ENCODE measurements around the gene SERPINB7.

DNA sequence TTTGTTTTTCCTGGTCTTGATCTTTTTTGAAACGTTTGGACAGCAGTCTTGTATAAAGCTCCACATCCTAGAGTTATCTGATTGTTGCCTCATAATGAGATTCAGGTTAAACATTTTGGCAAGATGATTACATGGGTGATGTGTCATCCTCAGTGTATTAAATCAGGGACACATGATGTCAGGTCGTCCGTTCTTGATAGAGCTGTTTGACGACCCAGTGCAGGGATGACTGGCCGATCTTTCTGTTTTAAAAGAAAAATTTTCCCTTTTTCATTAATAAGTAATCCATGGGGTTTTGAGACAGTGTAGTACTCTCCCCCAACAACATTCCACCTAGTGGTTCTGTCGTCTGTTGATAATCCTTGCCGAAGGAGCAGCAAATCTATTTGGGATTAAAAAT lies 67.8 kb downstream of the SERPINB7 start:
- TF ChIP-seq, protein P1, sequence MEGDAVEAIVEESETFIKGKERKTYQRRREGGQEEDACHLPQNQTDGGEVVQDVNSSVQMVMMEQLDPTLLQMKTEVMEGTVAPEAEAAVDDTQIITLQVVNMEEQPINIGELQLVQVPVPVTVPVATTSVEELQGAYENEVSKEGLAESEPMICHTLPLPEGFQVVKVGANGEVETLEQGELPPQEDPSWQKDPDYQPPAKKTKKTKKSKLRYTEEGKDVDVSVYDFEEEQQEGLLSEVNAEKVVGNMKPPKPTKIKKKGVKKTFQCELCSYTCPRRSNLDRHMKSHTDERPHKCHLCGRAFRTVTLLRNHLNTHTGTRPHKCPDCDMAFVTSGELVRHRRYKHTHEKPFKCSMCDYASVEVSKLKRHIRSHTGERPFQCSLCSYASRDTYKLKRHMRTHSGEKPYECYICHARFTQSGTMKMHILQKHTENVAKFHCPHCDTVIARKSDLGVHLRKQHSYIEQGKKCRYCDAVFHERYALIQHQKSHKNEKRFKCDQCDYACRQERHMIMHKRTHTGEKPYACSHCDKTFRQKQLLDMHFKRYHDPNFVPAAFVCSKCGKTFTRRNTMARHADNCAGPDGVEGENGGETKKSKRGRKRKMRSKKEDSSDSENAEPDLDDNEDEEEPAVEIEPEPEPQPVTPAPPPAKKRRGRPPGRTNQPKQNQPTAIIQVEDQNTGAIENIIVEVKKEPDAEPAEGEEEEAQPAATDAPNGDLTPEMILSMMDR (IDR thresholded peaks at IDR 0.05 in 2 of 3, conservative IDR thresholded peaks at IDR 0.05 in 1 of 3; ENCODE audit: control insufficient read depth in 2 of 3, extremely low read depth in 1 of 3, insufficient read depth in 1 of 3, low read depth in 3 of 3, low read length in 3 of 3) = no peak
- TF ChIP-seq NFYA (IDR thresholded peaks at IDR 0.05; ENCODE audit: borderline replicate concordance, low read depth, low read length) = no peak
- no peak for TF ChIP-seq TCF3 (IDR thresholded peaks at IDR 0.05; ENCODE audit: borderline replicate concordance, insufficient read depth, low read depth, low read length)
- no peak for TF ChIP-seq NRF1 (conservative IDR thresholded peaks at IDR 0.05; ENCODE audit: low read depth, low read length)
- no peak for TF ChIP-seq POLR2A (IDR thresholded peaks at IDR 0.05; ENCODE audit: low read depth, low read length)
- TF ChIP-seq, protein P2, sequence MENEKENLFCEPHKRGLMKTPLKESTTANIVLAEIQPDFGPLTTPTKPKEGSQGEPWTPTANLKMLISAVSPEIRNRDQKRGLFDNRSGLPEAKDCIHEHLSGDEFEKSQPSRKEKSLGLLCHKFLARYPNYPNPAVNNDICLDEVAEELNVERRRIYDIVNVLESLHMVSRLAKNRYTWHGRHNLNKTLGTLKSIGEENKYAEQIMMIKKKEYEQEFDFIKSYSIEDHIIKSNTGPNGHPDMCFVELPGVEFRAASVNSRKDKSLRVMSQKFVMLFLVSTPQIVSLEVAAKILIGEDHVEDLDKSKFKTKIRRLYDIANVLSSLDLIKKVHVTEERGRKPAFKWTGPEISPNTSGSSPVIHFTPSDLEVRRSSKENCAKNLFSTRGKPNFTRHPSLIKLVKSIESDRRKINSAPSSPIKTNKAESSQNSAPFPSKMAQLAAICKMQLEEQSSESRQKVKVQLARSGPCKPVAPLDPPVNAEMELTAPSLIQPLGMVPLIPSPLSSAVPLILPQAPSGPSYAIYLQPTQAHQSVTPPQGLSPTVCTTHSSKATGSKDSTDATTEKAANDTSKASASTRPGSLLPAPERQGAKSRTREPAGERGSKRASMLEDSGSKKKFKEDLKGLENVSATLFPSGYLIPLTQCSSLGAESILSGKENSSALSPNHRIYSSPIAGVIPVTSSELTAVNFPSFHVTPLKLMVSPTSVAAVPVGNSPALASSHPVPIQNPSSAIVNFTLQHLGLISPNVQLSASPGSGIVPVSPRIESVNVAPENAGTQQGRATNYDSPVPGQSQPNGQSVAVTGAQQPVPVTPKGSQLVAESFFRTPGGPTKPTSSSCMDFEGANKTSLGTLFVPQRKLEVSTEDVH (IDR thresholded peaks at IDR 0.05; ENCODE audit: low read depth, partially characterized antibody) = no peak
